ENCODE measurements around the gene GALNT2. TPM values are rescaled to one million over a fixed set of nuclear protein-coding genes. Genes with fewer than 3 reads are reported as not detected.

Gene GALNT2
- total RNA-seq, 3 donors from 2014 or later: 83.9 to 101 (median 89.1) TPM

- Mint-ChIP-seq H3K4me1 (ENCODE audit: low read depth) (peaks cover 6% of the 10 kb centered on the region), H3K36me3 (ENCODE audit: insufficient read depth) (no peaks in the 10 kb centered on the region), H3K27me3 (ENCODE audit: low read depth) (no peaks in the 10 kb centered on the region), H3K4me3 (no peak overlapping the region), H3K9me3 (no peaks in the 10 kb centered on the region)
- DNase-seq (no peak), ATAC-seq (no peak)
These were observed 260.2 kb downstream of the GALNT2 start for GRCh38 chr1:230326971-230327891.

- ATAC-seq (peak; percentile 55 to 73), DNase-seq (no peak)
- Mint-ChIP-seq H3K4me1 (ENCODE audit: low read depth) (peaks cover 6% of the 10 kb centered on the region), H3K27me3 (ENCODE audit: low read depth) (no peaks in the 10 kb centered on the region), H3K4me3 (no peak overlapping the region), H3K9me3 (no peaks in the 10 kb centered on the region), H3K36me3 (ENCODE audit: insufficient read depth) (no peaks in the 10 kb centered on the region)
These were observed 260.9 kb downstream of the GALNT2 start for GRCh38 chr1:230327892-230328284.

GRCh38 chr1:230328342-230329015, 261.4 kb downstream of the GALNT2 start:
- Mint-ChIP-seq H3K36me3 (ENCODE audit: insufficient read depth) (no peaks in the 10 kb centered on the region), H3K9me3 (no peaks in the 10 kb centered on the region), H3K27me3 (ENCODE audit: low read depth) (peaks cover 5% of the 10 kb centered on the region), H3K4me1 (ENCODE audit: low read depth) (peaks cover 6% of the 10 kb centered on the region), H3K4me3 (no peak overlapping the region)
- DNase-seq: no peak
- ATAC-seq: peak in 1 of 2 donors; percentile 46

- H3K4me3 Mint-ChIP-seq: no peak overlapping the region
- H3K27me3 Mint-ChIP-seq (ENCODE audit: low read depth): peaks cover 9% of the 10 kb centered on the region
- peaks cover 6% of the 10 kb centered on the region for H3K4me1 Mint-ChIP-seq (ENCODE audit: low read depth)
- H3K36me3 Mint-ChIP-seq (ENCODE audit: insufficient read depth): no peaks in the 10 kb centered on the region
- DNase-seq: no peak
- H3K9me3 Mint-ChIP-seq: no peaks in the 10 kb centered on the region
- no peak for ATAC-seq
These were observed 263.1 kb downstream of the GALNT2 start for GRCh38 chr1:230330157-230330556.

All from activated T-cell treated with anti-CD3 and anti-CD28 coated beads, Interleukin-2, amount 50 U/mL, for 4 hours (primary cell).